HPDE6-E6E7 (cell line): ENCODE measurements around the gene FERMT1.
"Not testable (repeated sequence)": the region's sequence is repeated elsewhere in the genome, so short reads cannot be mapped to it uniquely, and the experiment has no call there.

Source experiments
- DNase-seq: peaks from one replicate; pipeline ENCODE4 v3.0.0; 2011; ENCODE audit warnings: missing footprints; ENCODE audit errors: extremely low spot score

Gene FERMT1

GRCh38 chr20:6040540-6040939 is 82.3 kb downstream of the FERMT1 start:
- DNase-seq = no peak

- DNase-seq = no peak
These were observed 83.1 kb downstream of the FERMT1 start for GRCh38 chr20:6039766-6040165.

- no peak for DNase-seq
These were observed 84.6 kb downstream of the FERMT1 start for GRCh38 chr20:6038256-6038655.

- no peak for DNase-seq
These were observed 85.7 kb downstream of the FERMT1 start for GRCh38 chr20:6037082-6037481.

- no peak for DNase-seq
These were observed 86.6 kb downstream of the FERMT1 start for GRCh38 chr20:6036213-6036612.

GRCh38 chr20:6034134-6034969 is 88.5 kb downstream of the FERMT1 start:
- no peak for DNase-seq

- not testable (repeated sequence) for DNase-seq
These were observed 89.9 kb downstream of the FERMT1 start for GRCh38 chr20:6032907-6033306.

- DNase-seq = no peak
These were observed 92.3 kb downstream of the FERMT1 start for GRCh38 chr20:6030453-6031080.

GRCh38 chr20:6029538-6029937 is 93.3 kb downstream of the FERMT1 start:
- DNase-seq = no peak

- no peak for DNase-seq
These were observed 94.0 kb downstream of the FERMT1 start for GRCh38 chr20:6028818-6029217.

- no peak for DNase-seq
These were observed 96.8 kb downstream of the FERMT1 start for GRCh38 chr20:6026051-6026450.
